PC-3 (cell line): Measurements from ENCODE around the gene HMSD. TPM values are rescaled to one million over a fixed set of nuclear protein-coding genes. Genes with fewer than 3 reads are reported as not detected.

ENCODE experiments used
- ATAC-seq: fragments of 200-7000 bp; cut with Tn5 transposase; 2 replicates; pipeline ENCODE4 v1.9.1; 2020; ENCODE audit warnings: mild to moderate bottlenecking, moderate library complexity
- BruUV-seq: library from RNA; stranded (reverse); fragments of 400-500 nt; replicated peaks from 2 replicates; lab custom pipeline; 2021; lab: Mats Ljungman, UMichigan
- CTCF ChIA-PET: fragments of 300-600 bp; sonication (Branson Sonifier 250); formaldehyde crosslinking; loops from one replicate; lab custom pipeline; 2022; ENCODE audit warnings: antibody characterized with exemption; lab: Charles Lee
- POLR2A ChIA-PET: fragments of 300-600 bp; sonication (Branson Sonifier 250); formaldehyde crosslinking; loops from one replicate; lab custom pipeline; 2022; ENCODE audit warnings: antibody characterized with exemption; ENCODE audit not compliant: unreplicated experiment; lab: Charles Lee
- DNase-seq: peaks from one replicate; pipeline ENCODE4 v3.0.0-alpha.2; 2015
- H2AFZ ChIP-seq: fragments of 300-600 bp; sonication (generic); 2 replicates; pipeline ENCODE4 v1.6.0; 2016; ENCODE audit warnings: antibody characterized with exemption, low read length
- H3F3A ChIP-seq: fragments of 300-600 bp; sonication (generic); one replicate; pipeline ENCODE4 v1.6.0; 2017; ENCODE audit warnings: antibody characterized with exemption, low read length, control low read depth, mild to moderate bottlenecking; ENCODE audit not compliant: unreplicated experiment
- H3K27ac ChIP-seq: fragments of 300-600 bp; sonication (generic); 2 replicates; pipeline ENCODE4 v1.5.1; 2016; ENCODE audit warnings: mild to moderate bottlenecking, low read length
- H3K27me3 ChIP-seq: fragments of 300-600 bp; sonication (generic); 2 replicates; pipeline ENCODE4 v1.6.1; 2016; ENCODE audit warnings: low read length, mixed read lengths
- H3K36me3 ChIP-seq: fragments of 300-600 bp; sonication (generic); 2 replicates; pipeline ENCODE4 v1.6.1; 2016; ENCODE audit warnings: low read depth, mixed run types, low read length, mixed read lengths
- H3K4me1 ChIP-seq: fragments of 300-600 bp; sonication (generic); 2 replicates; pipeline ENCODE4 v1.5.1; 2016; ENCODE audit warnings: low read length; ENCODE audit not compliant: insufficient read depth
- H3K4me2 ChIP-seq: fragments of 300-600 bp; sonication (generic); 2 replicates; pipeline ENCODE4 v1.6.0; 2016; ENCODE audit warnings: low read length
- H3K4me3 ChIP-seq: fragments of 300-600 bp; sonication (generic); 2 replicates; pipeline ENCODE4 v1.5.1; 2016; ENCODE audit warnings: mild to moderate bottlenecking, low read length, mixed read lengths
- H3K79me2 ChIP-seq: fragments of 300-600 bp; sonication (generic); 2 replicates; pipeline ENCODE4 v1.6.1; 2017; ENCODE audit warnings: low read length, mixed read lengths
- H3K9ac ChIP-seq: fragments of 300-600 bp; sonication (generic); 2 replicates; pipeline ENCODE4 v1.6.0; 2016; ENCODE audit warnings: mild to moderate bottlenecking, low read length
- H3K9me2 ChIP-seq: fragments of 300-600 bp; sonication (generic); replicated peaks from 2 replicates; pipeline ENCODE4 v1.6.1; 2016; ENCODE audit warnings: mixed run types, low read length, mixed read lengths
- H3K9me3 ChIP-seq: fragments of 300-600 bp; sonication (generic); 2 replicates; pipeline ENCODE4 v1.6.1; 2016; ENCODE audit warnings: low read length, mixed read lengths
- H4K20me1 ChIP-seq: fragments of 300-600 bp; sonication (generic); 2 replicates; pipeline ENCODE4 v1.6.1; 2016; ENCODE audit warnings: low read length, mixed read lengths
- CTCF ChIP-seq: fragments of 300-600 bp; sonication (generic); conservative IDR thresholded peaks from 2 replicates; pipeline ENCODE4 v1.5.1; 2017; ENCODE audit warnings: antibody characterized with exemption, low read depth, mild to moderate bottlenecking, low read length
- EZH2 ChIP-seq: fragments of 300-600 bp; sonication (generic); IDR thresholded peaks from one replicate; pipeline ENCODE4 v1.6.1; 2017; ENCODE audit warnings: antibody characterized with exemption, mild to moderate bottlenecking, low read length; ENCODE audit not compliant: unreplicated experiment
- EZH2phosphoT487 ChIP-seq: fragments of 300-600 bp; sonication (generic); IDR thresholded peaks from 2 replicates; pipeline ENCODE4 v1.6.1; 2018; ENCODE audit warnings: mild to moderate bottlenecking, antibody characterized with exemption, low read length, borderline replicate concordance
- intact Hi-C: fragments of 100-400 bp; cut with micrococcal nuclease; formaldehyde crosslinking; loops from 2 replicates; pipeline ENCODE4 v1.9.0; 2023
- total RNA-seq: library from RNA; depleted of rRNA; stranded (reverse); fragments of >200 nt; gene quantifications from 2 replicates; pipeline ENCODE4 v1.2.3, GENCODE V29; 2014

Gene HMSD
- total RNA-seq, 1 experiment from 2014 or later, result 0.40 TPM

- ATAC-seq (peak; percentile 85), DNase-seq (peak; percentile 54)
- no TSS peak for BruUV-seq
- no peak for TF ChIP-seq EZH2
- no peak for TF ChIP-seq CTCF
- no peak for TF ChIP-seq EZH2phosphoT487
- ChIA-PET CTCF (no interaction called here), POLR2A (no interaction called here)
- no peak overlapping the region for H3K4me2 ChIP-seq
- no peaks in the 10 kb centered on the region for H3K27me3 ChIP-seq
- H3K36me3 ChIP-seq, result no peaks in the 10 kb centered on the region
- H2AFZ ChIP-seq, result no peak overlapping the region
- no peaks in the 10 kb centered on the region for H4K20me1 ChIP-seq
- H3K9me3 ChIP-seq, result no peaks in the 10 kb centered on the region
- H3K79me2 ChIP-seq, result no peaks in the 10 kb centered on the region
- H3F3A ChIP-seq, result no peaks in the 10 kb centered on the region
- no peak overlapping the region for H3K27ac ChIP-seq
- H3K9ac ChIP-seq, result no peak overlapping the region
- no peaks in the 10 kb centered on the region for H3K9me2 ChIP-seq
- H3K4me3 ChIP-seq, result no peak overlapping the region
- peaks cover 9% of the 10 kb centered on the region; the same call in 1 of the 2 replicates for H3K4me1 ChIP-seq
- intact Hi-C loops, result no loop called here
Measured at GRCh38 chr18:63956755-63957154, 7.7 kb downstream of the HMSD start.

GRCh38 chr18:63960891-63961290 is 11.8 kb downstream of the HMSD start:
- no peak for DNase-seq
- POLR2A ChIA-PET, result no interaction called here
- H3K9me3 ChIP-seq, result no peaks in the 10 kb centered on the region
- ATAC-seq, result no peak
- no peak for TF ChIP-seq EZH2phosphoT487
- no peak for TF ChIP-seq EZH2
- no peak for TF ChIP-seq CTCF
- intact Hi-C loops, result no loop called here
- no peak overlapping the region for H2AFZ ChIP-seq
- H3K27me3 ChIP-seq, result no peaks in the 10 kb centered on the region
- CTCF ChIA-PET, result no interaction called here
- no peak overlapping the region for H3K27ac ChIP-seq
- no peaks in the 10 kb centered on the region for H3K36me3 ChIP-seq
- peaks cover 9% of the 10 kb centered on the region; the same call in 1 of the 2 replicates for H3K4me1 ChIP-seq
- H3K9ac ChIP-seq, result no peak overlapping the region
- H3F3A ChIP-seq, result no peaks in the 10 kb centered on the region
- no peaks in the 10 kb centered on the region for H3K9me2 ChIP-seq
- H4K20me1 ChIP-seq, result no peaks in the 10 kb centered on the region
- BruUV-seq, result no TSS peak
- H3K4me2 ChIP-seq, result no peak overlapping the region
- H3K4me3 ChIP-seq, result no peak overlapping the region
- H3K79me2 ChIP-seq, result no peaks in the 10 kb centered on the region

- H3K4me3 ChIP-seq, result no peak overlapping the region
- H3K9ac ChIP-seq, result no peak overlapping the region
- ATAC-seq, result no peak
- H3K9me3 ChIP-seq, result no peaks in the 10 kb centered on the region
- peaks cover 6% of the 10 kb centered on the region; the same call in 1 of the 2 replicates for H3K4me1 ChIP-seq
- no peak overlapping the region for H2AFZ ChIP-seq
- no peaks in the 10 kb centered on the region for H3K79me2 ChIP-seq
- H3K9me2 ChIP-seq, result no peaks in the 10 kb centered on the region
- H3K36me3 ChIP-seq, result no peaks in the 10 kb centered on the region
- H3K27me3 ChIP-seq, result no peaks in the 10 kb centered on the region
- no peaks in the 10 kb centered on the region for H4K20me1 ChIP-seq
- intact Hi-C loops, result no loop called here
- ChIA-PET POLR2A (no interaction called here), CTCF (no interaction called here)
- no TSS peak for BruUV-seq
- H3K27ac ChIP-seq, result no peak overlapping the region
- no peak for DNase-seq
- H3K4me2 ChIP-seq, result no peak overlapping the region
- no peak for TF ChIP-seq EZH2
- TF ChIP-seq EZH2phosphoT487, result no peak
- no peak for TF ChIP-seq CTCF
- no peaks in the 10 kb centered on the region for H3F3A ChIP-seq
Measured at GRCh38 chr18:63961435-63961980, 12.4 kb downstream of the HMSD start.
